K562 (cell line): ENCODE data around the gene KCNG1. TPM values are rescaled to one million over a fixed set of nuclear protein-coding genes. Genes with fewer than 3 reads are reported as not detected.
A peak's percentile ranks its signal among the peaks of the same experiment; 100 is the strongest.

ENCODE experiments used
- ATAC-seq: fragments of 200-7000 bp; cut with Tn5 transposase; 3 replicates; pipeline ENCODE4 v1.9.1; 2020; ENCODE audit warnings: moderate library complexity
- BruUV-seq: library from RNA; stranded (reverse); fragments of 400-500 nt; replicated peaks from 2 replicates; lab custom pipeline; 2021; lab: Mats Ljungman, UMichigan
- CTCF ChIA-PET: fragments of 300-600 bp; formaldehyde crosslinking; extraction: SDS; loops from one replicate; lab custom pipeline; 2021; ENCODE audit warnings: low intra/inter-chr PET ratio; lab: Yijun Ruan, JAX
- POLR2A ChIA-PET: fragments of 300-600, 350-650 bp; sonication (Branson Sonifier 250); formaldehyde crosslinking; extraction: SDS; loops from one replicate; lab custom pipeline; 2021; ENCODE audit warnings: antibody characterized with exemption, inconsistent platforms; lab: Yijun Ruan, JAX
- DNase-seq, 4 experiments: peaks; one replicate each; pipeline versions ENCODE4 v3.0.0 to v3.0.0-alpha.2; 2011 to 2018; ENCODE audit warnings: low spot score in 3 of 4, mixed read lengths in 3 of 4; ENCODE audit errors: extremely low read depth in 1 of 4
- FAIRE-seq: peaks from 2 replicates; lab custom pipeline; 2011; peaks lifted over from hg19 to GRCh38; lab: Jason Lieb, UNC
- H2AFZ ChIP-seq: 2 replicates; pipeline ENCODE4 v1.6.0; 2011; ENCODE audit warnings: low read depth, low read length, control low read depth, inconsistent platforms
- H3K27ac ChIP-seq: fragments of 200-600 bp; 3 replicates; pipeline ENCODE4 v1.8.0; 2011; ENCODE audit warnings: low read depth, mild to moderate bottlenecking, control low read depth, inconsistent platforms, low read length, moderate library complexity, mixed read lengths; ENCODE audit errors: extremely low read depth
- H3K27me3 ChIP-seq, 2 experiments: fragments of 300-600 bp in 1 of 2; 2 replicates in 1 of 2; 3 replicates in 1 of 2; pipeline versions ENCODE4 v1.6.0 to v1.8.0; 2011; ENCODE audit warnings: inconsistent platforms in 2 of 2, low read length in 2 of 2, mild to moderate bottlenecking in 1 of 2, mixed read lengths in 1 of 2, moderate library complexity in 1 of 2; ENCODE audit not compliant: control insufficient read depth in 2 of 2, insufficient read depth in 2 of 2
- H3K36me3 ChIP-seq: fragments of 300-600 bp; 3 replicates; pipeline ENCODE4 v1.8.0; 2011; ENCODE audit warnings: mild to moderate bottlenecking, low read length, inconsistent platforms; ENCODE audit not compliant: control insufficient read depth, insufficient read depth
- H3K4me1 ChIP-seq, 2 experiments: fragments of 200-600 bp in 1 of 2; replicated peaks in 1 of 2; 2 replicates in 1 of 2; 3 replicates in 1 of 2; pipeline versions ENCODE4 v1.5.1 to v1.8.0; 2011; ENCODE audit warnings: inconsistent platforms in 2 of 2, low read length in 2 of 2, mild to moderate bottlenecking in 1 of 2, mixed read lengths in 1 of 2, moderate library complexity in 1 of 2; ENCODE audit not compliant: control insufficient read depth in 2 of 2, insufficient read depth in 2 of 2
- H3K4me2 ChIP-seq: 2 replicates; pipeline ENCODE4 v1.6.1; 2011; ENCODE audit warnings: low read length, control low read depth, inconsistent platforms, mixed read lengths; ENCODE audit not compliant: insufficient read depth
- H3K4me3 ChIP-seq: fragments of 200-600 bp; sonication (generic), shearing (Covaris generic); 2 replicates; pipeline ENCODE4 v1.5.1; 2016; ENCODE audit warnings: control low read depth, inconsistent platforms
- H3K79me2 ChIP-seq: fragments of 200-600 bp; 3 replicates; pipeline ENCODE4 v1.8.0; 2011; ENCODE audit warnings: low read length, inconsistent platforms; ENCODE audit not compliant: control insufficient read depth, insufficient read depth
- H3K9ac ChIP-seq, 2 experiments: 2 replicates each; pipeline versions ENCODE4 v1.6.0 to v1.6.1; 2011; ENCODE audit warnings: low read depth in 2 of 2, low read length in 2 of 2, control low read depth in 1 of 2, inconsistent platforms in 1 of 2, mild to moderate bottlenecking in 1 of 2, mixed read lengths in 1 of 2; ENCODE audit not compliant: insufficient read depth in 1 of 2
- H3K9me1 ChIP-seq: one replicate; pipeline ENCODE4 v1.6.0; 2011; ENCODE audit warnings: inconsistent platforms, mild to moderate bottlenecking, low read length, moderate library complexity; ENCODE audit not compliant: control insufficient read depth, insufficient read depth
- H3K9me3 ChIP-seq: replicated peaks from 2 replicates; pipeline ENCODE4 v1.5.1; 2011; ENCODE audit warnings: low read depth, low read length, inconsistent platforms; ENCODE audit not compliant: control insufficient read depth, insufficient read depth
- H4K20me1 ChIP-seq: replicated peaks from 2 replicates; pipeline ENCODE4 v1.6.1; 2011; ENCODE audit warnings: low read length, inconsistent platforms, mixed read lengths; ENCODE audit not compliant: control insufficient read depth, insufficient read depth
- ATF3 ChIP-seq, 2 experiments: fragments of 450-650 bp in 1 of 2; sonication (generic) in 1 of 2; formaldehyde crosslinking in 1 of 2; IDR thresholded peaks in 1 of 2; conservative IDR thresholded peaks in 1 of 2; 2 replicates each; pipeline versions ENCODE4 v1.6.1 to v1.8.1; 2016 to 2023; ENCODE audit warnings: mild to moderate bottlenecking in 2 of 2, moderate library complexity in 2 of 2, inconsistent platforms in 1 of 2, missing genetic modification reagents in 1 of 2
- ETS2 ChIP-seq: IDR thresholded peaks from 2 replicates; pipeline ENCODE4 v1.6.1; 2016; ENCODE audit warnings: borderline replicate concordance, missing genetic modification characterization, mild to moderate bottlenecking, moderate library complexity, missing compliant biosample characterization; ENCODE audit not compliant: poor library complexity, severe bottlenecking
- GTF2B ChIP-seq: IDR thresholded peaks from 2 replicates; pipeline ENCODE4 v1.6.1; 2011; ENCODE audit not compliant: insufficient read length; ENCODE audit errors: extremely low read depth
- KAT7 ChIP-seq: sonication (generic); formaldehyde crosslinking; IDR thresholded peaks from 2 replicates; pipeline ENCODE4 v1.8.0; 2022; ENCODE audit warnings: missing genetic modification reagents, mild to moderate bottlenecking, borderline replicate concordance
- KDM5B ChIP-seq: fragments of 200-600 bp; sonication (generic); IDR thresholded peaks from 2 replicates; pipeline ENCODE4 v1.6.1; 2012; ENCODE audit warnings: low read depth, mild to moderate bottlenecking, moderate library complexity, low read length, control low read depth, inconsistent platforms; ENCODE audit not compliant: insufficient replicate concordance
- YY1 ChIP-seq, 3 experiments: IDR thresholded peaks; 2 replicates each; pipeline ENCODE4 v1.6.1; 2011; ENCODE audit warnings: low read length in 2 of 3, mild to moderate bottlenecking in 2 of 3, moderate library complexity in 2 of 3, borderline replicate concordance in 1 of 3, control low read depth in 1 of 3, low read depth in 1 of 3; ENCODE audit not compliant: insufficient read depth in 3 of 3, insufficient replicate concordance in 2 of 3, control insufficient read depth in 1 of 3, insufficient read length in 1 of 3; ENCODE audit errors: extremely low read depth in 1 of 3
- ZNF134 ChIP-seq: fragments of 250-450 bp; sonication (Bioruptor Pico); conservative IDR thresholded peaks from 2 replicates; pipeline ENCODE4 v1.4.0; 2020
- ZNF395 ChIP-seq: fragments of 200-800 bp; sonication (Bioruptor generic); IDR thresholded peaks from 2 replicates; pipeline ENCODE4 v1.6.1; 2017; ENCODE audit warnings: missing genetic modification characterization, missing compliant biosample characterization
- ZNF436 ChIP-seq: fragments of 250-450, 450-650 bp; sonication (Bioruptor Pico); formaldehyde crosslinking; IDR thresholded peaks from 2 replicates; pipeline ENCODE4 v1.7.0; 2020; ENCODE audit warnings: mild to moderate bottlenecking
- ZSCAN29 ChIP-seq: fragments of 450-650 bp; IDR thresholded peaks from 2 replicates; pipeline ENCODE4 v1.6.1; 2017
- WGBS: fragments of 100-300 bp; shearing (Covaris generic); methylation state at CpG from one replicate; pipeline ENCODE4 v1.1.6; 2016; ENCODE audit warnings: low coverage, mixed read lengths; ENCODE audit not compliant: insufficient coverage; ENCODE audit errors: missing lambda C conversion rate; 5-methylcytosine and 5-hydroxymethylcytosine counted together
- in situ Hi-C: fragments of 300-500 bp; cut with MboI; formaldehyde crosslinking; loops from 4 replicates; pipeline ENCODE4 v1.15.0; 2018; ENCODE audit warnings: inconsistent platforms, mixed read lengths
- intact Hi-C: fragments of 100-400 bp; cut with micrococcal nuclease; formaldehyde crosslinking; loops from 2 replicates; pipeline ENCODE4 v1.14.2; 2022
- polyA plus RNA-seq, 8 experiments: library from polyadenylated mRNA; depleted of rRNA in 4 of 8; stranded (reverse) in 5 of 8; unstranded in 3 of 8; fragments of >200 nt; fragmentation: Nextera tagmentation in 2 of 8; fragmentation: Illumina TruSeq in 1 of 8; extraction: Ambion mirVana in 2 of 8; extraction: Trizol in 1 of 8; gene quantifications; 2 replicates each; pipeline versions ENCODE4 v1.2.1 to v1.2.3, GENCODE V29; 2011 to 2014; ENCODE audit warnings: inconsistent platforms in 1 of 8, missing spikeins in 1 of 8
- total RNA-seq, 7 experiments: library from RNA; depleted of rRNA in 6 of 7; stranded (reverse); fragments of >200 nt in 6 of 7; fragmentation: Illumina TruSeq in 2 of 7; extraction: Trizol in 2 of 7; gene quantifications; 2 replicates each; pipeline versions ENCODE4 v1.2.1 to v1.2.3, GENCODE V29; 2011 to 2021; ENCODE audit warnings: low replicate concordance in 1 of 7

KCNG1 gene
- total and polyA plus RNA-seq, 9 of the 15 experiments (the other 6 are each of a cell fraction or from before 2014, with no cell fraction given): 0.06 to 1.5 (median 0.22) TPM; not detected in 2

- H3K36me3 ChIP-seq: no peaks in the 10 kb centered on the region
- H3K79me2 ChIP-seq: no peaks in the 10 kb centered on the region
- intact Hi-C loops (no loop called here), in situ Hi-C loops (no loop called here)
- H3K27ac ChIP-seq: no peak overlapping the region
- no peak overlapping the region for H2AFZ ChIP-seq
- H3K9me1 ChIP-seq: no peaks in the 10 kb centered on the region
- CTCF ChIA-PET: no interaction called here
- BruUV-seq: no TSS peak
- H3K9ac ChIP-seq: no peak overlapping the region
- no peak overlapping the region for H3K4me2 ChIP-seq
- no peak for ATAC-seq
- DNase-seq: no peak
- POLR2A ChIA-PET: interaction anchor here (1.4 kb wide), 1 partner anchor 10 kb away, joined by 4 read pairs; no protein-coding TSS in a partner anchor
- no peak for TF ChIP-seq ETS2
- H3K4me1 ChIP-seq: peaks cover 0 to 18% of the 10 kb centered on the region in 2 experiments; a peak in 1 of 5 replicates
- no peak overlapping the region for H3K4me3 ChIP-seq
- WGBS: 4% methylated on average over 8 of the region's 9 CpGs
- H3K27me3 ChIP-seq: peaks cover 31 to 61% of the 10 kb centered on the region in 2 experiments; a peak in 4 of 5 replicates
- H4K20me1 ChIP-seq: 0 out of 2 replicates have a peak, but pooled peaks cover 3% of the 10 kb centered on the region
- FAIRE-seq: no peak
- H3K9me3 ChIP-seq: no peaks in the 10 kb centered on the region
Measured at GRCh38 chr20:51004781-51005180, 18.1 kb downstream of the KCNG1 start.

- H3K27ac ChIP-seq: no peak overlapping the region
- peaks cover 30 to 61% of the 10 kb centered on the region in 2 experiments; a peak in 4 of 5 replicates for H3K27me3 ChIP-seq
- no peaks in the 10 kb centered on the region for H3K79me2 ChIP-seq
- in situ Hi-C loops (no loop called here), intact Hi-C loops (no loop called here)
- no peak overlapping the region for H3K9ac ChIP-seq
- H3K4me2 ChIP-seq: no peak overlapping the region
- ChIA-PET POLR2A (interaction anchor here (0.7 kb wide), 1 partner anchor 12 kb away, joined by 3 read pairs; no protein-coding TSS in a partner anchor), CTCF (no interaction called here)
- no peaks in the 10 kb centered on the region for H3K36me3 ChIP-seq
- no peaks in the 10 kb centered on the region for H3K9me1 ChIP-seq
- no peak for DNase-seq
- no peak overlapping the region for H2AFZ ChIP-seq
- no peak overlapping the region for H3K4me3 ChIP-seq
- H3K4me1 ChIP-seq: peaks cover 0 to 14% of the 10 kb centered on the region in 2 experiments; a peak in 1 of 5 replicates
- H4K20me1 ChIP-seq: 0 out of 2 replicates have a peak, but pooled peaks cover 3% of the 10 kb centered on the region
- H3K9me3 ChIP-seq: no peaks in the 10 kb centered on the region
- BruUV-seq: no TSS peak
- ATAC-seq: peak; percentile 64; the same call in 2 of the 3 replicates
- WGBS: 15% methylated on average over 37 of the region's 44 CpGs
- no peak for FAIRE-seq
- TF ChIP-seq YY1 (IDR thresholded peaks at IDR 0.05; ENCODE audit: borderline replicate concordance in 1 of 3, control insufficient read depth in 1 of 3, extremely low read depth in 1 of 3, insufficient read depth in 3 of 3, insufficient read length in 1 of 3, insufficient replicate concordance in 2 of 3, low read depth in 1 of 3, low read length in 2 of 3) (no peak), ATF3 (IDR thresholded peaks at IDR 0.05) (no peak), ATF3 (CRISPR knock-in tag; conservative IDR thresholded peaks at IDR 0.05) (no peak), ZNF436 (CRISPR knock-in tag) (no peak), ZNF134 (CRISPR knock-in tag) (no peak), GTF2B (no peak), KDM5B (no peak), ZSCAN29 (no peak), KAT7 (no peak), ZNF395 (CRISPR knock-in tag) (no peak)
Measured at GRCh38 chr20:51004305-51004727, 18.6 kb downstream of the KCNG1 start.
